Sigmoid colon (tissue), 7 donors: ENCODE results near the gene PAN2. TPM values are rescaled to one million over a fixed set of nuclear protein-coding genes. Genes with fewer than 3 reads are reported as not detected.
"Not testable (repeated sequence)": the region's sequence is repeated elsewhere in the genome, so short reads cannot be mapped to it uniquely, and the experiment has no call there.

Experiments
- DNase-seq: peaks from one replicate; pipeline ENCODE4 v3.0.0-alpha.2; 2019
- H3K27ac ChIP-seq, 4 donors: fragments of 200-600 bp; sonication (generic); one replicate each; pipeline ENCODE4 v1.5.1; 2016 to 2019; ENCODE audit warnings: mild to moderate bottlenecking in 1 of 4
- H3K27me3 ChIP-seq, 3 donors: fragments of 200-600 bp; sonication (generic); one replicate each; pipeline ENCODE4 v1.5.1; 2019; ENCODE audit warnings: mild to moderate bottlenecking in 1 of 3
- H3K36me3 ChIP-seq, 4 donors: fragments of 200-600 bp; sonication (generic); one replicate each; pipeline ENCODE4 v1.5.1; 2016 to 2019
- H3K4me1 ChIP-seq, 4 donors: fragments of 200-600 bp; sonication (generic); one replicate each; pipeline ENCODE4 v1.5.1; 2017 to 2019
- H3K4me3 ChIP-seq, 4 donors: fragments of 200-600 bp; sonication (generic); one replicate each; pipeline ENCODE4 v1.5.1; 2017 to 2019; ENCODE audit warnings: mild to moderate bottlenecking in 2 of 4, moderate library complexity in 1 of 4
- H3K9me3 ChIP-seq, 4 donors: fragments of 200-600 bp in 3 of 4; sonication (generic) in 3 of 4; one replicate each; pipeline versions ENCODE4 v1.5.1 to v1.6.1; 2013 to 2019
- CTCF ChIP-seq, 4 experiments: fragments of 450-650 bp in 3 of 4; fragments of 200-600 bp in 1 of 4; IDR thresholded peaks; one replicate each; pipeline ENCODE4 v1.5.1; 2016 to 2019; ENCODE audit warnings: antibody characterized with exemption in 4 of 4, mild to moderate bottlenecking in 3 of 4, moderate library complexity in 2 of 4
- EP300 ChIP-seq, 4 donors: sonication (generic); formaldehyde crosslinking; IDR thresholded peaks; one replicate each; pipeline ENCODE4 v1.6.1; 2017; ENCODE audit warnings: antibody characterized with exemption in 4 of 4
- POLR2A ChIP-seq, 2 donors: fragments of 450-650 bp; IDR thresholded peaks; one replicate each; pipeline ENCODE4 v1.6.1; 2016; ENCODE audit warnings: antibody characterized with exemption in 2 of 2, mild to moderate bottlenecking in 2 of 2, moderate library complexity in 2 of 2
- POLR2AphosphoS5 ChIP-seq, 4 donors: sonication (generic); formaldehyde crosslinking; IDR thresholded peaks; one replicate each; pipeline ENCODE4 v1.6.1; 2017; ENCODE audit warnings: antibody characterized with exemption in 4 of 4
- WGBS, 2 donors: extraction: QIAGEN DNeasy Blood & Tissue Kit; methylation state at CpG; one replicate each; pipeline ENCODE4 v1.1.7; 2013; 5-methylcytosine and 5-hydroxymethylcytosine counted together
- intact Hi-C: fragments of 100-400 bp; cut with DNase I; formaldehyde crosslinking; loops from one replicate; pipeline ENCODE4 v1.15.1; 2023
- polyA plus RNA-seq, 3 donors: library from polyadenylated mRNA; stranded (reverse); fragments of 200-250 nt; gene quantifications; one replicate each; pipeline ENCODE4 v1.2.3, GENCODE V29; 2013
- total RNA-seq, 4 donors: library from RNA; depleted of rRNA; stranded (reverse); fragments of >200 nt; gene quantifications; one replicate each; pipeline ENCODE4 v1.1.0, GENCODE V29; 2016
- donor health status: healthy with polysubstance abuse.
- donor health status: Bipolar disorder and iron deficiency.
- donor health status: healthy.

Gene PAN2
- total and polyA plus RNA-seq, 7 donors = 5.4 to 67.0 (median 30.0) TPM

- Histone ChIP-seq H3K27ac (peak overlapping the region in 1 of 4 donors; percentile 72), H3K27me3 (no peaks in the 10 kb centered on the region), H3K4me3 (no peak overlapping the region), H3K4me1 (peaks cover 0 to 22% (median 4%) of the 10 kb centered on the region in 4 donors), H3K36me3 (peaks cover 33 to 100% (median 72%) of the 10 kb centered on the region in 4 donors), H3K9me3 (no peaks in the 10 kb centered on the region)
- intact Hi-C loops = no loop called here
- no peak for TF ChIP-seq POLR2A (IDR thresholded peaks at IDR 0.05)
- no peak for TF ChIP-seq EP300 (IDR thresholded peaks at IDR 0.05)
- no peak for TF ChIP-seq POLR2AphosphoS5 (IDR thresholded peaks at IDR 0.05)
- TF ChIP-seq CTCF (IDR thresholded peaks at IDR 0.05) = no peak
- no peak for DNase-seq
These were observed 53.0 kb downstream of the PAN2 start for GRCh38 chr12:56280849-56281248.

- no peak for DNase-seq
- Histone ChIP-seq H3K27ac (no peak overlapping the region), H3K9me3 (no peaks in the 10 kb centered on the region), H3K36me3 (peaks cover 44 to 100% (median 76%) of the 10 kb centered on the region in 4 donors), H3K4me1 (peaks cover 0 to 20% (median 4%) of the 10 kb centered on the region in 4 donors), H3K4me3 (no peak overlapping the region), H3K27me3 (no peaks in the 10 kb centered on the region)
- TF ChIP-seq CTCF (IDR thresholded peaks at IDR 0.05) (no peak), POLR2A (IDR thresholded peaks at IDR 0.05) (no peak), EP300 (IDR thresholded peaks at IDR 0.05) (no peak)
- intact Hi-C loops = no loop called here
- WGBS, 2 donors = 96 to 97% methylated on average over 3 of the region's 3 CpGs
These were observed 54.9 kb downstream of the PAN2 start for GRCh38 chr12:56278905-56279304.

- intact Hi-C loops = no loop called here
- Histone ChIP-seq H3K27ac (no peak overlapping the region), H3K4me1 (no peaks in the 10 kb centered on the region), H3K27me3 (no peaks in the 10 kb centered on the region), H3K36me3 (peaks cover 35 to 94% (median 61%) of the 10 kb centered on the region in 4 donors), H3K4me3 (no peak overlapping the region), H3K9me3 (no peaks in the 10 kb centered on the region)
- no peak for TF ChIP-seq POLR2AphosphoS5 (IDR thresholded peaks at IDR 0.05)
- TF ChIP-seq CTCF (IDR thresholded peaks at IDR 0.05) = no peak
- no peak for TF ChIP-seq POLR2A (IDR thresholded peaks at IDR 0.05)
- TF ChIP-seq EP300 (IDR thresholded peaks at IDR 0.05) = no peak
- WGBS, 2 donors = 92 to 97% methylated on average over 2 of the region's 2 CpGs
- no peak for DNase-seq
These were observed 59.5 kb downstream of the PAN2 start for GRCh38 chr12:56274299-56274698.

- intact Hi-C loops, H3K9me3 ChIP-seq, H3K27me3 ChIP-seq, H3K4me1 ChIP-seq, H3K4me3 ChIP-seq, DNase-seq, H3K27ac ChIP-seq: not testable (repeated sequence)
- WGBS, 2 donors = 89 to 92% methylated on average over 2 of the region's 2 CpGs
- peaks cover 21 to 76% (median 48%) of the 10 kb centered on the region in 4 donors for H3K36me3 ChIP-seq
These were observed 61.3 kb downstream of the PAN2 start for GRCh38 chr12:56272468-56272867.

- H3K27ac ChIP-seq = peak overlapping the region; percentile 15 to 60 (median 48)
- TF ChIP-seq CTCF (IDR thresholded peaks at IDR 0.05) = peak in 1 of 4 experiments; percentile 9
- no peak for TF ChIP-seq POLR2AphosphoS5 (IDR thresholded peaks at IDR 0.05)
- TF ChIP-seq POLR2A (IDR thresholded peaks at IDR 0.05) = no peak
These were observed 62.8 kb downstream of the PAN2 start for GRCh38 chr12:56271031-56271430.

More at GRCh38 chr12:56271031-56271430, 62.8 kb downstream of the PAN2 start:
- intact Hi-C loops = no loop called here
- Histone ChIP-seq H3K4me1 (peaks cover 0 to 17% (median 14%) of the 10 kb centered on the region in 4 donors), H3K27me3 (no peaks in the 10 kb centered on the region), H3K36me3 (peaks cover 19 to 61% (median 41%) of the 10 kb centered on the region in 4 donors), H3K9me3 (no peaks in the 10 kb centered on the region), H3K4me3 (no peak overlapping the region)
- WGBS, 2 donors = 20 to 25% methylated on average over 1 of the region's 1 CpG
- no peak for DNase-seq
